Caki2 (cell line): ENCODE measurements around the gene BBS7. TPM values are rescaled to one million over a fixed set of nuclear protein-coding genes. Genes with fewer than 3 reads are reported as not detected.

Experiments used
- total RNA-seq: library from RNA; depleted of rRNA; stranded (reverse); fragments of >200 nt; shearing (Covaris generic); gene quantifications from 2 replicates; pipeline ENCODE4 v1.2.3, GENCODE V29; 2014; ENCODE audit warnings: low replicate concordance; rRNA removed

BBS7 gene
- total RNA-seq, 1 experiment from 2014 or later, result 16.8 TPM

Other genes with a start within 250 kb of the BBS7 start
- 255 and 278 TPM in 2 replicates for gene ANXA5, start 173.5 kb downstream of the BBS7 start, total RNA-seq
- gene SMIM43, start 105.3 kb downstream of the BBS7 start, total RNA-seq, result not detected in 2 replicates
- 40.9 and 53.4 TPM in 2 replicates for gene EXOSC9, start 69.2 kb downstream of the BBS7 start, total RNA-seq
- 106 and 119 TPM in 2 replicates for gene CCNA2, start 46.6 kb downstream of the BBS7 start, total RNA-seq
- gene TRPC3, start 81.6 kb upstream of the BBS7 start, total RNA-seq, result 0.98 TPM in 1 of 2 replicates, not detected in the other